Vein endothelial cell (primary cell): ENCODE measurements around the gene DPH2. TPM values are rescaled to one million over a fixed set of nuclear protein-coding genes. Genes with fewer than 3 reads are reported as not detected.

Experiments
- total RNA-seq: library from RNA; depleted of rRNA; stranded (reverse); fragments of >200 nt; gene quantifications from 2 replicates; pipeline ENCODE4 v1.2.3, GENCODE V29; 2012

Gene DPH2, protein sequence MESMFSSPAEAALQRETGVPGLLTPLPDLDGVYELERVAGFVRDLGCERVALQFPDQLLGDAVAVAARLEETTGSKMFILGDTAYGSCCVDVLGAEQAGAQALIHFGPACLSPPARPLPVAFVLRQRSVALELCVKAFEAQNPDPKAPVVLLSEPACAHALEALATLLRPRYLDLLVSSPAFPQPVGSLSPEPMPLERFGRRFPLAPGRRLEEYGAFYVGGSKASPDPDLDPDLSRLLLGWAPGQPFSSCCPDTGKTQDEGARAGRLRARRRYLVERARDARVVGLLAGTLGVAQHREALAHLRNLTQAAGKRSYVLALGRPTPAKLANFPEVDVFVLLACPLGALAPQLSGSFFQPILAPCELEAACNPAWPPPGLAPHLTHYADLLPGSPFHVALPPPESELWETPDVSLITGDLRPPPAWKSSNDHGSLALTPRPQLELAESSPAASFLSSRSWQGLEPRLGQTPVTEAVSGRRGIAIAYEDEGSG
- total RNA-seq, result 22.9 and 26.4 TPM in 2 replicates

DNA sequence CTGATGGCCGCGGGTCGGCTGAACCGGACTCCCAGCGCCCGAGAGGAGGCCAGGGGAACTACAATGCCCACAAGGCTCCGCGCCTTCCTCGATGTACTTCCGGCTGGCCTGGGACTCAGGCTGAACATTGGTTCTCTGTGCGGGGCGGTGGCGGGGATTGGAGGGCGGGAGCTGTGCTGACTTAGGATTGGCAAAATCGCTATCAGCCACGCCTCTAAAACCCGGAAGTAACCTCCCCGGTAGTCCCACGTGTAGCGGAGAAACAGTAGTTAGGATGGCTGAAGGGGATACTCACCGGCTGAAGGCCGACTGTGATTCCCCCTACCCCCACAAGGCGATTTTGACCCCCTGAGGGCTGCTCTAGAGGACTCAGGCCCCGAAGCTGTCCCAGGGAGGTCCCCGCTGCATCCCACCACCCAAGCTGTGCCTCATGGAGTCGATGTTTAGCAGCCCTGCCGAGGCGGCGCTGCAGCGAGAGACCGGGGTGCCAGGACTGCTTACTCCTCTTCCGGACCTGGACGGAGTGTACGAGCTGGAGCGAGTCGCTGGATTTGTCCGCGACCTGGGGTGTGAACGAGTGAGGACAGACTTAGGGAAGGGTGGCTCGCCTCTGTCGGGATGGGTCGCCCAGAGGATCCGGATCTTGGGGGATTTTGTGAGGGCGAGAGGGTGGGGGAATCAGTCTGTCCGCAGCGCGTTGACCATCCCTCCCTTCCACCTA, at the start of gene DPH2:
DPH2 (plus strand) TSS at position 265 of the 721 bp plus-strand sequence; CDS start at position 431, 166 bp downstream.

DNA sequence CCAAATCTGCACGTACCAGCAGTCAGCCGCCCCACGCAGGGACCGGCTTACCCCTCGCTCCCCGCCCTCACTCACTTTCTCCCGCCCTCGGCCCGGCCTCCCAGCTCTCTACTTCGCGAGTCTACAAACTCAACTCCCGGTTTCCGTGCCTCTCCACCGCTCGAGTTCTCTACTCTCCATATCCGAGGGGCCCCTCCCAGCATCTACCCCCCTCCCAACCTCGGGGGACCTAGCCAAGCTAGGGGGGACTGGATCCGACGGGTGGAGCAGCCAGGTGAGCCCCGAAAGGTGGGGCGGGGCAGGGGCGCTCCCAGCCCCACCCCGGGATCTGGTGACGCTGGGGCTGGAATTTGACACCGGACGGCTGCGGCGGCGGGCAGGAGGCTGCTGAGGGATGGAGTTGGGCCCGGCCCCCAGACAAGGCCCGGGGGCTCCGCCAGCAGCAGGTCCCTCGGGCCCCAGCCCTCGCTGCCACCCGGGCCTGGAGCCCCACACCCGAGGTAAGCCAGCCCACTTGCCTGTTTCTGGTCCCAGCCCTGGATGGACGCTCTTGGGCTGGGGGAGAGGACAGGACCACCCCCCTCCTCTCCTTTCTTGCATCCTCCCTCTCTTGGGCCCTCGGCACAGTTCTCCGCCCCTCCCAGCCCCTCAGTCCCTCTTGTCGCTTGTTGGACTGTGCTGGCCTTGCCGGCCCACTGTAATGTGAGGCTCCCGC, 36.3 kb upstream of the DPH2 start, which contains the start of gene ARTN:
ARTN (plus strand) TSS at position 416 of the 715 bp plus-strand sequence. CDS start 1,856 bp downstream, outside the sequence.

DNA sequence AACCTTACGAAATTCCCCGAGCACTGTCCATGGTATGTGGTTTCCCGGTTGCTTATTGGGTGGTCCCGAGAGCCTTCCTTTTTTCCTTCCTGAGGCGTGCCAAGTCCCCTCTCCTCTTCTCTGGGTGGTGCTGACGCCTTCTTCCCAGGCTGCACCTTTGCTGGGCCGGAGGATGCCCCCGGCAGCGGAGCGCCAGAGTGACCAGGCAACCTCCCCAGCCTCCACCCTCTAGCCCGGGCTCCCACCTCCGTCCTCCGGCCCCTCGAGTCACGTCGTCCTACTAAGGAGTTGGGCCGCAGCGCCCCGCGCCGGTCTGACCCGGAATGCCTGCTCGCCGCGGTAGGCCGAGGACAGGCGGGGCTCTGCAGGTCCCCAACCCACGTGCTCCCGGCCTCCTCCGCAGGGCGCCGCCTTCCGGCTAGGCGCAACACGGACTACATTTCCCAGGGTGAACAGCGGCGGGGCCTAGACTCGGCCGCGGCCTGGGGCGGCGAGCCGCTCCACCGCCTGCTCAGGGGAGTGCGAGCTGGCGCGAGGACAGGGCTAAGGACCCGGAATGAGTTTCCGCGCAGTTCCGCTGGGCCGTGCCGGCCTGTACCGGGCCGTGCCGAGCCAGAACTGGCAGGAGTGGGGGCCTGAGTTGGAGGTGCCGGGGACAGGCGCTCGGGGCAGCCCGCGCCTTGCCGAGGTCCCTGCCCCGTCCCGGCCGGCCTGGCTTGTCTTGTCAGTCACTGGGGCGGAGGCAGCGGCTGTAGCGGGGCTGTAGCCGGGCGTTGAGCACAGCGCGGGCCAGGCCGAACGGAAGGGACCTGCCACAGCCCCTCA, 23.4 kb upstream of the DPH2 start, which contains the start of gene IPO13:
IPO13 (plus strand) TSS at position 715 of the 825 bp plus-strand sequence. CDS start 651 bp downstream, outside the sequence.

DNA sequence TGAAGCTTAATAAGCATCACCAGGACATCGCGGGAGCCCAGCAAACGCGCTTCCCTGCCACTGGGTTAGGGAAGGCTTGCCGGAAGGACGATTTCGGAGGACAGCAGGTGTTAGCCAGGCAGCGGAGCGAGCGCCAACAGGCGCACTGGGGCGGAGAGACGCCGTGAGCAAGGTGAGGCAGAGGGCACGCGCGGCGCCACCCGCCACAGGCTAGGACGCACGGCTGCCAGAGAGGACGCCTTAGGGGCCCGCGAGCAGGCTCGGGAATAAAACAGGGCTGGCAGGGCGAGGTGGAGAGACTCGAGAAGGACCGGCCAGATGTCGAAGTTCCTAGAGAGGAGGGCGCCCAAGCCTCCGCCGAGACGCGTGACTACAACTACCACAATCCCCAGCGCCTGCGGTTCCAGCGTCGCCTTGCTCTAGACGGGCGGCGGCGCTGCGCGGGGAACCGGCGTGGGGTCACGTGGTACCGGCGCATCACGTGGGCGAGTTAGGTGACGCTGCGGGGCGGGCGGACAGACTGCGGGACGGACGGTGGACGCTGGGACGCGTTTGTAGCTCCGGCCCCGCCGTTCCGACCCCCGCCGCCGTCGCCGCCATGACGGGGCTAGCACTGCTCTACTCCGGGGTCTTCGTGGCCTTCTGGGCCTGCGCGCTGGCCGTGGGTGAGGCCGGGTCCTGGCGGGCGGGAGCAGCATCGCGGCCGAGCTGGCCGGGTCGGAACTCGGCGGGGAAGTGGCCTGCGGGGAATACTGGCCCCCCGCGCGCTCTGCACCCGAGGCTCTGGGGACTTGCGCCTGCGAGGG, 4.8 kb downstream of the DPH2 start, which contains the start of gene ATP6V0B:
ATP6V0B (plus strand) TSS at position 518 of the 806 bp plus-strand sequence; CDS start at position 599, 81 bp downstream.

DNA sequence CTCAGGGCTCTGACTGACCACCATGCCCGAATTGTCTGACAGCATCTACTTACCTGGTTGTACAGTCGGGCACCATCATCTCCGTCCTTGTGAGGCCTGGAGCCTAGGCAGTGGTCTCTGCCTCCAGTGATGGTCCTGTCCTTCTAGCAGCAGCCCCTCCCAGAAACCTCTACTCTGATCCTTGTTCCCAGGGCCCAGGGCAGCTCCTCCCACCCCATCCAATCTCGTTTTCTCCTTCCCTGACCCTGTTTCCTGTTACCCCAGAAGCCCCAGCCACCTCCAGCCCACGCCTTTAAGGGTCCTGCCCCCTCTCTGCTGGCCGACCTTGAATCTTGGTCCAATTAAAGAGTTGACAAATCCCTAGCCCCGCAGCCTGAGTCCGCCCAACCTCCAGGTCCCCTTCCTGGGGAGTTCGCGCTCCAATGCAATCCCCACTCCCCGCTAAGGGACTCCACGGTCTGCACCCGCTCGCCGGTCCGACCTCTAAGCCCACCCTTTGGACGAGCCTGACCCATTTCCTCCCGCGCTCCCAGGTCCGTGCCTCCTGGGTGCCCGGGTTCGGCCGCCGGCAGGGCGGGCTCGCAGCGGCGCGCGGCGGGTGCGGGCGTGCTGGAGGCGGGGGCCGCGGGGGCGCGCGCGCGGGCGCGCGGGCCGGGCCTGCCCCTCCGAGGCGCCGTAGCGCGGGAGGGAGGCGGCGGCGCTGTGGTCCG, 8.9 kb downstream of the DPH2 start, which contains the start of gene B4GALT2:
B4GALT2 (plus strand) TSS at position 660 of the 710 bp plus-strand sequence. CDS start 1,951 bp downstream, outside the sequence.

DNA sequence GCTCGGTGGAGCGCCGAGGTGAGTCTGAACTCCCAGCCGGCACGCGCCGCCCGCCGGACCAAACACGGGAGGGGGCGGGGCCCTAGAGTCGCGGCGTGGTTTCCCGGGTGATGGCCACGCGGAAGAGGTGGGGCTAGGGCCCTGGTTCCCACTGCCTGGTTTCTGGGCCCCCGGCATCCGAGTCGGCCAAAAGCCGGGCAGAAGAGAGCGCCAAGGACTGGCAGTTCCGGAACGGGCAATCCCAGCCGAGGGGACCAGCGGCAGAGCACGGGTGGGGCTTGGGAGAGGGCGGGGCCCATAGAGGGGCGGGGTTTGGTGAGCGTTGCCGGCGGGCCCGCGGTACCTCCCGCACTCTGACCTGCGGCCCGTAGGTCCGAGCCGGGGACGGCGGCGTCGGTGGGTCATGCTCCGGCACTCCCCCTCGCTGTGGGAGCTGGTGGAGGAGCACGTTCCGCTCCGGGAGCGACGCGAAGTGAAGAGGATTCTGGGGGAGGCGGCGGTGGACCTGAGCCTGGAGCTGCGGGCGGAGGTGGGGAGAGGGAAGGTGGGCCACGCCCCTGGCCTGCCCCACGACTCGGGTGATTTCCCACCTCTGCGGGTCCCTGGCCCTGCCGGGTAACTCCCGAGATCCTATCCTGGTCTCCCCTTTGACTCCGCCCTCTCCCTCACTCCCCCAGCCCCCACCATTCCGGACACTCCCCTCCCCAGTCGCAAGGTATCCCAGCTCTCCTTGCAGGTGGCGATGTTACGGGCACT, 21.8 kb downstream of the DPH2 start, which contains the start of gene CCDC24:
CCDC24 (plus strand) TSS at position 124 of the 756 bp plus-strand sequence; CDS start at position 404, 280 bp downstream.

Other genes starting within 250 kb of the DPH2 start
- gene ARTN, start 36.2 kb upstream of the DPH2 start, total RNA-seq, result not detected in 2 replicates
- 14.6 and 18.0 TPM in 2 replicates for gene IPO13, start 23.1 kb upstream of the DPH2 start, total RNA-seq
- gene ATP6V0B, start 5.0 kb downstream of the DPH2 start, total RNA-seq, result 83.9 and 85.5 TPM in 2 replicates
- gene B4GALT2, start 9.2 kb downstream of the DPH2 start, total RNA-seq, result 93.0 and 109 TPM in 2 replicates
- gene CCDC24, start 21.6 kb downstream of the DPH2 start, total RNA-seq, result 2.5 and 2.9 TPM in 2 replicates
- gene SLC6A9, start 61.5 kb downstream of the DPH2 start, total RNA-seq, result 0.29 and 0.65 TPM in 2 replicates
- gene KLF17, start 148.8 kb downstream of the DPH2 start, total RNA-seq, result not detected in 2 replicates
- not detected in 2 replicates for gene KLF18, start 171.6 kb downstream of the DPH2 start, total RNA-seq
- gene DMAP1, start 243.5 kb downstream of the DPH2 start, total RNA-seq, result 16.6 and 16.7 TPM in 2 replicates